Colon (tissue), 2 donors: ENCODE data around the gene GOLGA2.
"Not testable (repeated sequence)": the region's sequence is repeated elsewhere in the genome, so short reads cannot be mapped to it uniquely, and the experiment has no call there.

Experiments used
- FAIRE-seq: peaks from 2 replicates; lab custom pipeline; 2012; peaks lifted over from hg19 to GRCh38; lab: Jason Lieb, UNC
- donor health status: control.
- donor health status: control.

GOLGA2 gene

GRCh38 chr9:128233817-128234406, 41.9 kb downstream of the GOLGA2 start:
- no peak for FAIRE-seq

GRCh38 chr9:128232528-128233428, 43.0 kb downstream of the GOLGA2 start:
- FAIRE-seq, result no peak

- FAIRE-seq, result no peak
Observed at GRCh38 chr9:128231638-128232527, 43.9 kb downstream of the GOLGA2 start.

- not testable (repeated sequence) for FAIRE-seq
Observed at GRCh38 chr9:128230897-128231296, 44.9 kb downstream of the GOLGA2 start.

- FAIRE-seq, result no peak
Observed at GRCh38 chr9:128226412-128226801, 49.4 kb downstream of the GOLGA2 start.

GRCh38 chr9:128225770-128226411, 49.9 kb downstream of the GOLGA2 start:
- no peak for FAIRE-seq

- no peak for FAIRE-seq
Observed at GRCh38 chr9:128224877-128225276, 50.9 kb downstream of the GOLGA2 start.

- no peak for FAIRE-seq
Observed at GRCh38 chr9:128222880-128223670, 52.7 kb downstream of the GOLGA2 start.

- FAIRE-seq, result no peak
Observed at GRCh38 chr9:128222026-128222425, 53.8 kb downstream of the GOLGA2 start.

GRCh38 chr9:128219831-128220230, 56.0 kb downstream of the GOLGA2 start:
- no peak for FAIRE-seq

- FAIRE-seq, result peak; percentile 14
Observed at GRCh38 chr9:128218518-128219389, 57.1 kb downstream of the GOLGA2 start.

- no peak for FAIRE-seq
Observed at GRCh38 chr9:128218172-128218517, 57.7 kb downstream of the GOLGA2 start.

GRCh38 chr9:128216781-128217553, 58.8 kb downstream of the GOLGA2 start:
- no peak for FAIRE-seq

GRCh38 chr9:128215491-128216409, 60.1 kb downstream of the GOLGA2 start:
- no peak for FAIRE-seq

- FAIRE-seq, result no peak
Observed at GRCh38 chr9:128214571-128215490, 61.0 kb downstream of the GOLGA2 start.

GRCh38 chr9:128213746-128214497, 61.9 kb downstream of the GOLGA2 start:
- no peak for FAIRE-seq

GRCh38 chr9:128211981-128212281, 63.9 kb downstream of the GOLGA2 start:
- FAIRE-seq, result no peak
